ENCODE data around the gene ISM1.

The ISM1 gene

GRCh38 chr20:13243826-13244376, 22.8 kb downstream of the ISM1 start:
- no peak overlapping the region for H3K4me3 ChIP-seq (ENCODE audit: low read length)
- peak; percentile 87 for DNase-seq (ENCODE audit: low read depth)
- TF ChIP-seq, protein P1, sequence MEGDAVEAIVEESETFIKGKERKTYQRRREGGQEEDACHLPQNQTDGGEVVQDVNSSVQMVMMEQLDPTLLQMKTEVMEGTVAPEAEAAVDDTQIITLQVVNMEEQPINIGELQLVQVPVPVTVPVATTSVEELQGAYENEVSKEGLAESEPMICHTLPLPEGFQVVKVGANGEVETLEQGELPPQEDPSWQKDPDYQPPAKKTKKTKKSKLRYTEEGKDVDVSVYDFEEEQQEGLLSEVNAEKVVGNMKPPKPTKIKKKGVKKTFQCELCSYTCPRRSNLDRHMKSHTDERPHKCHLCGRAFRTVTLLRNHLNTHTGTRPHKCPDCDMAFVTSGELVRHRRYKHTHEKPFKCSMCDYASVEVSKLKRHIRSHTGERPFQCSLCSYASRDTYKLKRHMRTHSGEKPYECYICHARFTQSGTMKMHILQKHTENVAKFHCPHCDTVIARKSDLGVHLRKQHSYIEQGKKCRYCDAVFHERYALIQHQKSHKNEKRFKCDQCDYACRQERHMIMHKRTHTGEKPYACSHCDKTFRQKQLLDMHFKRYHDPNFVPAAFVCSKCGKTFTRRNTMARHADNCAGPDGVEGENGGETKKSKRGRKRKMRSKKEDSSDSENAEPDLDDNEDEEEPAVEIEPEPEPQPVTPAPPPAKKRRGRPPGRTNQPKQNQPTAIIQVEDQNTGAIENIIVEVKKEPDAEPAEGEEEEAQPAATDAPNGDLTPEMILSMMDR (IDR thresholded peaks at IDR 0.05; ENCODE audit: insufficient read depth, low read depth, low read length, missing control alignments): no peak

GRCh38 chr20:13245250-13245723, 24.2 kb downstream of the ISM1 start:
- TF ChIP-seq, protein P1 (IDR thresholded peaks at IDR 0.05; ENCODE audit: insufficient read depth, low read depth, low read length, missing control alignments): no peak
- DNase-seq (ENCODE audit: low read depth): no peak
- no peak overlapping the region for H3K4me3 ChIP-seq (ENCODE audit: low read length)

DNA sequence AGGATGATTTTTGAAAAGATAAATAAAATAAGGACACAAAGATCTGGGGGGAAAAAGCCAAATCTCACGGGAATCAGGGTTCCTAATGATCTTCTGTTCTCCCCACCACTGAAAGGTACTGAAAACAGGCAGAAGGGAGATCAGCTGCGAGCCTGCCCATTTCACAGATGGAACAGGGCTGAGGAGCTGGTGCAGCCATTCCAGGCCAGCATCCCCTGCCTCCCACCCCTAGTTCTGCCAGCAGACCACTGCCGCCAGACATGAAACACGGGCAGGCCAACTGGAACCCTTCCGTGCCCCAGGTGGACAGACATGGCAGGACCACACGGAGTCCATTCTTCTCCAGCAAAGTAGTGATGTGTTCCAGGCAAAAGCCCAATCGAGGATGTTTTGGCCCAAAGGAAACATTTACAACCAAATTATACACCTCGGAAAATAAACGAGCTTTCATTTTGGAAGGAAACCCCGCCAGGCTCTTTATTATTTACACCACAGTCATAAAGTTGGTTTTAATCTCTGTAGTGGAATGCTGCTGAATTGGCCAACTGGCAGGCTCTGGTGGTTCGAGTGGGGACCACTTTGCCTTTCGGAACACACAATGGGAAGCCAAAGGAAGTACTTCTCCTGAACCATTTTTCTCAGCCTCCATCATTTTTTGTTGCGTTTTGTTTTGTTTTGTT, 28.2 kb downstream of the ISM1 start:
- TF ChIP-seq, protein P1 (IDR thresholded peaks at IDR 0.05; ENCODE audit: insufficient read depth, low read depth, low read length, missing control alignments): no peak
- DNase-seq (ENCODE audit: low read depth): no peak

DNA sequence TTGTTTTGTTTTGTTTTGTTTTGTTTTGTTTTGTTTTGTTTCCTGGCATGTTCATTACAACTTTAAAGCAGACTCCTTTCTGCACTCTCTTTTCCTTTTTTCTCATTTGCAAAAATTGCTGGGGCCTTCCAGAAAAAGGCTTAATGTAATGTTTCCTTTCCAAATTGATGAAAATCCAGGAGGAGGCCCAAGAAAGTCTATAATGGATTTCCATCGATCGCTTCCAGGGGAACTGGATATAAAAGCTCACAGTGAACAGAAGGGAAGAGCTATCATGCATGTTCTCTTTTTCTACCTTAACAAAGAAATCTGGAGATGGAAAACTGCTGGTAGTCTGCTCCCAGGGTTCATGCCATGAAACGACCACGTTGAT, 28.7 kb downstream of the ISM1 start:
- no peak for DNase-seq (ENCODE audit: low read depth)
- H3K4me3 ChIP-seq (ENCODE audit: low read length): no peak overlapping the region
- TF ChIP-seq, protein P1 (IDR thresholded peaks at IDR 0.05; ENCODE audit: insufficient read depth, low read depth, low read length, missing control alignments): no peak

More for the DNA sequence above, 28.2 kb downstream of the ISM1 start:
- H3K4me3 ChIP-seq (ENCODE audit: low read length): no peak overlapping the region

- H3K4me3 ChIP-seq (ENCODE audit: low read length): no peak overlapping the region
- TF ChIP-seq, protein P1 (IDR thresholded peaks at IDR 0.05; ENCODE audit: insufficient read depth, low read depth, low read length, missing control alignments): no peak
- DNase-seq (ENCODE audit: low read depth): no peak
Observed at GRCh38 chr20:13250251-13250650, 29.2 kb downstream of the ISM1 start.

DNA sequence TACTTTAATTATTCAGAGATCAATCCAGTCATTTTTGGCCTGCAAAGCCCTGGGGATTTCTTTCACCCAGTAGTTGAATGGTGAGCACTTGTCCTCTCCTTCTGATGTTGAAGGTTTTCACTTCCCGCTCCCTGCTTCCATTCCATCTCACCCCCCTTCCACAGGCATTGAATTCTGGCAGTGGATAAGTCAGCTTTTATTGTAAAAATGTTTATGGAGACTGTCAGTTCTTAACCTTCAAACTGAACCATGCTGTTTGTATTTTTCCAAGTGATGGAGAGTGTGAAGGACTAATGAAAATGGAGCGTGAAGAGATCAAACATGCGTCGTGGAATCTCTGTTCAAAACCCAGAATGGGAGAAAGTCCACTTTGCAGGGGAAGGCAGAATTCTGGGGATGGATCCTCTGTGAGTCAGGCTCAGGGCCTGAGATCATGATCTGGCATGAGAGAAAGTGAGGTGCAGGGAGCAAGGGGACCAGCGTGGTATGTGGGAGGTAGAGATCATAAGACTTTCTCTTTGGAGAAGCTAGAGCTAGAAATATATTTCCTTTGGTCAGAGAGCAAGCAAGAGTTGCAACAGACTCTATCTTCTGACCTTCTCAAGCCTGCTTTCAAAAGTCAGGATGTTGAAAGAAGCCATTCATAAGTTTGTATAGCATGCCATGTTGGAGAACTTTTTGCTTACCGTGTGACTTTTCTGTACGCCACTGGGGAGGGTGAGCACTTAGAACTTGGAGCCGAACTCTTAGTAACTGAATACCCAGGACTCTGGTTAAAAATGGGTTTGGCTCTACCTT, 30.2 kb downstream of the ISM1 start:
- TF ChIP-seq, protein P1 (IDR thresholded peaks at IDR 0.05; ENCODE audit: insufficient read depth, low read depth, low read length, missing control alignments): no peak
- no peak for DNase-seq (ENCODE audit: low read depth)
- H3K4me3 ChIP-seq (ENCODE audit: low read length): no peak overlapping the region

All from epithelial cell of esophagus (primary cell).